ENCODE data around the gene YLPM1.

YLPM1 gene

DNA sequence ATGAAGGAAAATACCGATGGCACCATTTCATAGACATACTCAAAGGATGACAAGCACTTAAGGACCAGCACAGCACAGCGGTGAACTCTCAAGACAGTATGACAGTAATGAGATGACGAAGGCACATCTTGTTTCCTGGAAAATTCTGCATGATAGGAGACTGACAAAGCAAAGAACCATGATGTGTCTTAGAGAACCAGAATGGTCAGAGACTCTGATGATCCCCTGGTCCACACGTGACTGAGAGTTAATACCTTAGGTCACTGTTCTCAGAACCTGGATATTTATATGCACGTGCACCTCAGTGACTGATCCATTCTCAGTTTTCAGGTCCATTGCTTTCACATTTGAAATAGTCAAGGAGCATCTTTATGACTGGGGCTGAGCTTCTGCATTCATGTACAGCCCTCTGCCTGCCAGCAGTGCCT, 77.5 kb downstream of the YLPM1 start:
- H3K4me1 Mint-ChIP-seq = peaks cover 36 to 55% of the 10 kb centered on the region in 2 donors
- ATAC-seq (replicated peaks) (peak; percentile 33 to 41), DNase-seq (no peak)
- peak overlapping the region in 1 of 2 donors; percentile 50 for H3K4me3 Mint-ChIP-seq
- H3K9me3 Mint-ChIP-seq = no peaks in the 10 kb centered on the region
- peak overlapping the region; percentile 91 for H3K27ac Mint-ChIP-seq
- H3K36me3 Mint-ChIP-seq = peaks cover 1 to 4% of the 10 kb centered on the region in 2 donors
- H3K27me3 Mint-ChIP-seq = no peaks in the 10 kb centered on the region

DNA sequence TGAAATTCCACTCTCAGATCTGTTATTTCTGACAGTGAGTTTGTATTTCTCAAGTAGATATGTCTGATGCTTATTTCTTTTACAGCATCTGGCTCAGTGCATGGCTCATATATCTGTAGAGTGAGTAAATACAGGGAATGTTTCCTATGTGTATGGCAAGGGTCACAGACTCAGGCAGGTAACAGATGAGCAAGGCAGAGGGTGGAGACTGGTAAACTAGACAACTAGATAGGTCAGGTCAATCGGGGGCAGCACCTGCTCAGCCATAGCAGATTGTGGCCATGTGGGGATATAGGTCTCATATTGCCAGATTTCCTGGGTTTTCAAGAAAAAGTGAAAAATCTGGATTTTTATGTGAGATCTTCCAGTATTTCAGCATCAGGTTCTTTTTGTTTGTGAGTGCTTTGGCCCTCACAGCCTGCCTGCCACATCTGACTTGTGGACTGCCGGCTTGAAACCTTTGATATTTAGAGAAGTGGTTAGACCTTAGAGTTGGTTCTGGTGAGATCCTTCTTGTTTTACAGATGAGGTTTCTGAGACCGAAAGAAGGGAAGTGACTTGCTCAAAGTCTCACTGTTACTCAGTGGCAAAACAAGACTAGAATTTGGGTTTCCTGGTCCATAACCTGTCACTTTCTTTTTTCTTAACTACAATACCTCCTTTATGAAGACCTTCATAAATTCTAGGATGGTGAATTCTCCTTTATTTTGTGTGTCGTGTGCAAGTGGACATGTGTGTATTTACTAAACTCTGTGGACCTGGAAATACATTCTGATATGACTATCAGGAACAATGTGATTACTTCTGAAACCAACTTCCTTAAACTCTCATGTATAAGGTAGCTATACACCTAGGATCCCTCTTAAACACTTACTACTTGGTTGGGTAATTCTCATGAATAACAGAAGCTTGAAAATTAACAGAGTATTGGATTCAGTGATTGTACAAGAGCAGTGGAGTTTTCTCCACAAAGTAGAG, 78.4 kb downstream of the YLPM1 start:
- peaks cover 31 to 47% of the 10 kb centered on the region in 2 donors for H3K4me1 Mint-ChIP-seq
- H3K36me3 Mint-ChIP-seq = peaks cover under 1 to 1% of the 10 kb centered on the region in 2 donors
- peak overlapping the region; percentile 91 for H3K27ac Mint-ChIP-seq
- H3K9me3 Mint-ChIP-seq = no peaks in the 10 kb centered on the region
- ATAC-seq (replicated peaks) (peak; percentile 93 to 95), DNase-seq (peak; percentile 57)
- peak overlapping the region; percentile 50 to 57 for H3K4me3 Mint-ChIP-seq
- no peaks in the 10 kb centered on the region for H3K27me3 Mint-ChIP-seq

- DNase-seq (no peak), ATAC-seq (replicated peaks) (no peak)
- H3K36me3 Mint-ChIP-seq = peaks cover 1 to 4% of the 10 kb centered on the region in 2 donors
- H3K9me3 Mint-ChIP-seq = no peaks in the 10 kb centered on the region
- H3K27me3 Mint-ChIP-seq = no peaks in the 10 kb centered on the region
- peak overlapping the region; percentile 31 for H3K27ac Mint-ChIP-seq
- H3K4me3 Mint-ChIP-seq = no peak overlapping the region
- H3K4me1 Mint-ChIP-seq = peaks cover 23 to 26% of the 10 kb centered on the region in 2 donors
Observed at GRCh38 chr14:74843653-74844052, 80.5 kb downstream of the YLPM1 start.

DNA sequence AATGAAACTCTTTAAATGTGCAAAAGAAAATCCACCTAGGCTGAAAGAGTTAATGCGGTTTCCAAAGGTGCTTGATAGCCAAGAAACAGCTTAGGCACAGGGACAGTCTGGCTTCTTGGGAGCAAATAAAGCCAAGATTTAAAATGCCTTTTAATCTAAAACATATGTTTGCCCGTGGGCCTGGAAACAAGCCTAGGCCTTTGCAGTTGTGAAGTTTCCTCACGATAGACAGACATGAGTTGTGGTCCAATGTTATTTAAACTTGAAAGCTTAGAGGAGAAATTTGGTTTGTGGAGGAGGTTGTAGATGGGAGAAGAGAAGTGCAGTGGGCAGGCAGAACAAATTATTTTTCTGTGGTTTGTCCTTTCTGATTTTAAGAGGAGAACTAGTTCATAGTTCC, 83.1 kb downstream of the YLPM1 start:
- peaks cover 9 to 12% of the 10 kb centered on the region in 2 donors for H3K4me1 Mint-ChIP-seq
- no peaks in the 10 kb centered on the region for H3K9me3 Mint-ChIP-seq
- H3K36me3 Mint-ChIP-seq = peaks cover 1 to 4% of the 10 kb centered on the region in 2 donors
- no peaks in the 10 kb centered on the region for H3K27me3 Mint-ChIP-seq
- ATAC-seq (replicated peaks) (no peak), DNase-seq (no peak)
- no peak overlapping the region for H3K4me3 Mint-ChIP-seq
- no peak overlapping the region for H3K27ac Mint-ChIP-seq

DNA sequence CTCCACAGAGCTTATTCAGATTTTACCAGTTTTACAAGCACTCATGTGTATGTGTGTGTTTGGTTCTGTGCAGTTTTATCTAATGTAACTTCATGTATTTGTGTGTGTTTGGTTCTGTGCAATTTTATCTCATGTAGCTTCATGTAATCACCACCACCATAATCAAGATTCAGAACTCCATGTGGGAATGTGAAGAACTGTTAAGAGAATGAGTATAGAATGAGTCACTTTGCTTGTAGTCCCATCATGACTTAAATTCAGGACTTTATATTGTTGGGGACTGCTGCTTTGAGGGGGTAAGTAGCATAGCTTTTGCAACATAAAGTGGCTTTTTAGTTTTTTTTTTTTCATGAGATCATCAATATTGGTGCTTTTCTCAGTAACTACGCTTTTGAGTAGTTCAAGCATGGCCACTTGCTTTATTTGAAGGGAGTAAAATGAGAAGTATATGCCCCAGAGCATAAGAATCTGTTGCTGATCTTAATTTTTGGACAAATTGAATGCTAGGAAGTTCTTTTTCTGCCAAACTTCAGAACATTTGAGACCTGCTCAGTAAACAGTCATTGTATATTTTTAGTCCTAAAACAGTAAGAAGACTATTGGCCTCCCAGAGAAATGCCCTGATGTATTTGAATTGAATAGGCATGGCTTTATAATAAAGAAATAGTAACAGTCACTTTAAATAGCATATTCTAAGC, 84.0 kb downstream of the YLPM1 start:
- ATAC-seq (replicated peaks) (no peak), DNase-seq (no peak)
- Mint-ChIP-seq H3K27ac (no peak overlapping the region), H3K9me3 (no peaks in the 10 kb centered on the region), H3K4me3 (no peak overlapping the region), H3K36me3 (peaks cover 1 to 4% of the 10 kb centered on the region in 2 donors), H3K27me3 (no peaks in the 10 kb centered on the region), H3K4me1 (peaks cover 0 to 5% of the 10 kb centered on the region in 2 donors)

GRCh38 chr14:74848768-74849167, 85.7 kb downstream of the YLPM1 start:
- no peak overlapping the region for H3K27ac Mint-ChIP-seq
- no peaks in the 10 kb centered on the region for H3K27me3 Mint-ChIP-seq
- ATAC-seq (replicated peaks) (no peak), DNase-seq (no peak)
- H3K36me3 Mint-ChIP-seq = peaks cover 1 to 4% of the 10 kb centered on the region in 2 donors
- no peaks in the 10 kb centered on the region for H3K9me3 Mint-ChIP-seq
- H3K4me1 Mint-ChIP-seq = peaks cover 4 to 9% of the 10 kb centered on the region in 2 donors
- no peak overlapping the region for H3K4me3 Mint-ChIP-seq

DNA sequence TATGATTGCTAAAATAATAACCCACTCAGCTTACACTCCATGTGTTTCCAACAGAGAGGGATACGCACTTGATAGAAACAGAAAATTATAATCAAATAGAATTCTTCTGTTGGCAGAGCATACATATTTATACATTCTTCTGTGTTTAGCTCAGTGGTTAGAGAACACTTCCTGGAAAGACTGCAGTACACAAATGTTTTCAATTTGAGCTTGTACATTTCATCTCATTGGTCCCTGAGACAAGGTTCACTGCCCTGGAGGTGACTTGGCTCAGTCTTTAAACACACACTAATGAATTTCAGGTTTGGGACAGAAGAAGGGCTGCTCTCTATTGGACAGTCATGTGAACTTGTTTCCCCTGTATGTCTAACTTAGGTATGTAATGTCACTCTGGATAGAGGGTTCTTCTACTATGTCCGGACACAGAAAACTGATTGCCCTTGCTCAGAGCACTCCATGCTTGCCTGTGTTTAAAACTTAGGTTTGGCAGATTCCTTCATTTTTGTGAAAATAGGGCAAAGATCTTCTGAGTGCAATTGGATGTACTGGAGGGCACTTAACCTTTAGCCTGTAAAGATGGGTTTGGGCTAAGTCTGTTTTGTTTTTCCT, 89.9 kb downstream of the YLPM1 start:
- no peaks in the 10 kb centered on the region for H3K27me3 Mint-ChIP-seq
- H3K4me1 Mint-ChIP-seq = peaks cover 4 to 9% of the 10 kb centered on the region in 2 donors
- ATAC-seq (replicated peaks) = peak; percentile 31 to 33
- H3K9me3 Mint-ChIP-seq = no peaks in the 10 kb centered on the region
- DNase-seq = no peak
- no peak overlapping the region for H3K4me3 Mint-ChIP-seq
- H3K36me3 Mint-ChIP-seq = peaks cover 2 to 8% of the 10 kb centered on the region in 2 donors
- peak overlapping the region; percentile 49 for H3K27ac Mint-ChIP-seq

GRCh38 chr14:74853581-74853980, 90.5 kb downstream of the YLPM1 start:
- no peak overlapping the region for H3K4me3 Mint-ChIP-seq
- DNase-seq (no peak), ATAC-seq (replicated peaks) (no peak)
- no peaks in the 10 kb centered on the region for H3K27me3 Mint-ChIP-seq
- no peak overlapping the region for H3K27ac Mint-ChIP-seq
- peaks cover 4 to 9% of the 10 kb centered on the region in 2 donors for H3K4me1 Mint-ChIP-seq
- peaks cover 3 to 10% of the 10 kb centered on the region in 2 donors for H3K36me3 Mint-ChIP-seq
- H3K9me3 Mint-ChIP-seq = no peaks in the 10 kb centered on the region

DNA sequence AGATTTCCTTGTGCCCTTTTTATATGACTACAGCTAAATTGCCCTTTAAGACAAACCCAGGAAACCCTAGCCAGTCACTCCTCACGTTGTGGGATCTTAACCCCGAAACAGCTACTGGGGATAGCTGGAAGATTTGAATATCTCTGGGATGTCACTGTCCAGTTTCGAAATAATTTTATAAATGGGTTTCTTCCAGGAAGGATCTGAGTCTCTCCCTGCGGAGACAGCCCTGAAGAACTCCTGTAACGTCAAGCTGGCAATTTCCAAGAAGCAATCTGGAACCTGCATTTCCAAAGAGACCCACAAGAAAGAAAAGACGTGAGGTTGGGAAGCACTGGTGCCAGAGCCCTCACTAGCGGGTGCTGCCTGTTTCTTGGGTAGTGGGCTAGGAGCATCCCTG, 91.9 kb downstream of the YLPM1 start:
- Mint-ChIP-seq H3K27ac (no peak overlapping the region), H3K4me1 (peaks cover 4 to 9% of the 10 kb centered on the region in 2 donors), H3K27me3 (no peaks in the 10 kb centered on the region), H3K36me3 (peaks cover 3 to 11% of the 10 kb centered on the region in 2 donors), H3K4me3 (no peak overlapping the region), H3K9me3 (no peaks in the 10 kb centered on the region)
- no peak for DNase-seq
- ATAC-seq (replicated peaks) = no peak

GRCh38 chr14:74855945-74856344, 92.8 kb downstream of the YLPM1 start:
- Mint-ChIP-seq H3K9me3 (no peaks in the 10 kb centered on the region), H3K27ac (no peak overlapping the region), H3K36me3 (peaks cover 3 to 11% of the 10 kb centered on the region in 2 donors), H3K27me3 (no peaks in the 10 kb centered on the region), H3K4me1 (peaks cover 5 to 9% of the 10 kb centered on the region in 2 donors), H3K4me3 (no peak overlapping the region)
- peak in 1 of 2 donors; percentile 27 for ATAC-seq (replicated peaks)
- DNase-seq = no peak

DNA sequence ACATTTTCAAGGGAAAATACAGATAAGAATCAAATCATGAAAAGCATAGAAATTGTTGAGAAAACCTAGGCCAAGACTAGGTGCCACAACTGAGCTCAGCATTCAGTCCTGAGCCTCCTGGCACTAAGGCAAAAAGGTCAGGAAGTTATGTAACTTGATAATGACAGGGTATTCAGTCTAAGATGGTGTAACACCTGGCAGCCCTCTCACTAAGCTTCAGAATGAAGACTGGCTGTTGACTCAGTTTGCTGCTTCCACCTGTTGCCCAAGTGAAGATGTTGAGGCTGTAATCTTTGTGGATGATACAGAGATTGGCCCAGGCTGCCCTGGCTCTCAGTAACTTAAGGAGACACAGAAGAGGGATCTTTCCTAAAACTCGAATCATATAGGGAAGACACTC, 93.2 kb downstream of the YLPM1 start:
- H3K4me3 Mint-ChIP-seq = no peak overlapping the region
- H3K4me1 Mint-ChIP-seq = peaks cover 7 to 9% of the 10 kb centered on the region in 2 donors
- H3K27ac Mint-ChIP-seq = no peak overlapping the region
- no peaks in the 10 kb centered on the region for H3K9me3 Mint-ChIP-seq
- no peak for DNase-seq
- ATAC-seq (replicated peaks) = no peak
- H3K27me3 Mint-ChIP-seq = no peaks in the 10 kb centered on the region
- peaks cover 3 to 11% of the 10 kb centered on the region in 2 donors for H3K36me3 Mint-ChIP-seq

GRCh38 chr14:74858022-74858421, 94.9 kb downstream of the YLPM1 start:
- no peaks in the 10 kb centered on the region for H3K27me3 Mint-ChIP-seq
- no peak overlapping the region for H3K4me3 Mint-ChIP-seq
- no peaks in the 10 kb centered on the region for H3K9me3 Mint-ChIP-seq
- H3K27ac Mint-ChIP-seq = no peak overlapping the region
- H3K4me1 Mint-ChIP-seq = peaks cover 3 to 5% of the 10 kb centered on the region in 2 donors
- H3K36me3 Mint-ChIP-seq = peaks cover 3 to 11% of the 10 kb centered on the region in 2 donors
- DNase-seq (no peak), ATAC-seq (replicated peaks) (no peak)

DNA sequence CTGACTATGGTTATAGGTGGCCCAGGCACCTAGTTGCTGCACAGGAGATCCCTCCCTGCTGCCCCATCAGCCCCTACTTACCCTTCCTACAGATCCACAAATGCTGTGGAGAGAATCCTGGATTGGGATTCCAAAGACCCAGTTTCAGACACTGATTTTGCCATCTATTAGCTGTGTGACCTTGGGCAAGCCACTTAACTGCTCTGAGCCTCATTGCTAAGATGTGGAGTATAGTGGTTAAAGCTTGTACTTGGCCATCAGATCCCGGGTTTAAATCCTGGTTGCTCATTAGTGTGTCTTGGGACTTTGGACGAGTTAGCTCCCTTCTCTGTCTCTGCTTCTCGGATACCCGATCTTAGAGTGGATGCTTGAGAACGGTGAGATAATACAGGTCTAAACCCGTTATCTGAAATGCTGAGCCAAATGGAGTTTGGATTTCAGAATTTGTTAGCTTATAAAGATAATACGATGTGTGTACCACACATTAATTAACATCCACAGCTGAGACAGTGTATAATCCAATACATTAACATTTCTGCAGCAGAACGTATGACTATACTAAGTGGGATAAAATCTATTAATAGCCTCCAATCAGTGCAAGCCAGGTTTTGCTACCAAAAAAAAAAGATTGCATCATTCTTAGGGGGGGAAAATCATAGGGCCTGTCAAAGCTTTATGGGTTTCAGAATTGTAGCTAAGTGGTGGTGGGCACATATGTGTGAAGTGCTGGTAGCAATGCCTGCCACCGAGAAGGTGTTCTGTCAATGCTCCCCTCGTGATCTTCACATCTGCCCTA, 96.8 kb downstream of the YLPM1 start:
- no peak overlapping the region for H3K27ac Mint-ChIP-seq
- no peaks in the 10 kb centered on the region for H3K27me3 Mint-ChIP-seq
- peaks cover 9 to 10% of the 10 kb centered on the region in 2 donors for H3K4me1 Mint-ChIP-seq
- peaks cover 3 to 11% of the 10 kb centered on the region in 2 donors for H3K36me3 Mint-ChIP-seq
- no peak for ATAC-seq (replicated peaks)
- H3K9me3 Mint-ChIP-seq = no peaks in the 10 kb centered on the region
- no peak overlapping the region for H3K4me3 Mint-ChIP-seq
- no peak for DNase-seq
